HG03064 (cell line): ENCODE results near the gene AGTPBP1.

Experiments
- ATAC-seq: cut with Tn5 transposase; IDR thresholded peaks from one replicate; pipeline ENCODE4 v1.9.1; 2021; ENCODE audit warnings: low read depth; ENCODE audit not compliant: unreplicated experiment

AGTPBP1 gene

GRCh38 chr9:85514256-85514655, 227.5 kb downstream of the AGTPBP1 start:
- ATAC-seq: no peak

- ATAC-seq: no peak
Observed at GRCh38 chr9:85511746-85512145, 230.0 kb downstream of the AGTPBP1 start.

DNA sequence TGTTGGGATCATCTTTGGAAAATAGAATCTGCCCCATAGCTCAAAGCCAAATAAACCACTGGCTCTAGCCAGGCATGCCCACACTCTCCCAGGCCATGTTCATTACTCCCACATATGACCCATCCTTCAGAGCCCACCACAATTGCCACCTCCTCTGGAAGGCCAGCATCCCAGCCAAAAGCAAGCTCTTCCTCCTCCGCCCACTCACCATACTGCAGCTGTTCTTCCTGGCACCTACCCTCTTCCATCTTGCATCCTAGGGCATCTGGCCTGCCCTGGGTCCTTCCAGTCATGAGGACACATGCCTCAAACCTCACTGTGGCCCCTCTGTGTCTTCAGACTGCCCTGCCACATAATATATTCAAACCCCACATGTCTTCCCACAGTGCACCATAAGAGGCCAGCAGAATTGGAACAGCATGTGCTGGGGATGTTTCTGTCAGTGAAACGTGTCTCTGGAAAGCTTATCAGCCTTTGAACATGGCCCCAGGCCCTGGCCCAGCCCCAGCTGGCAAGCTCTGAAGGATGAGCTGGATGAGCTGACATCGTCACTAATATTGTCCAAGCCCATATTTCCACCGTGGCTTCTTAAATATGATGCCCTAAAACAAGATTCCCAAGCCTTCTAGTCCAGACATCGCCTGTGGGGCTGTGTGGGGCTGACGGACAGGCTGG, 230.8 kb downstream of the AGTPBP1 start:
- ATAC-seq: no peak

GRCh38 chr9:85508616-85509015, 233.1 kb downstream of the AGTPBP1 start:
- no peak for ATAC-seq

- no peak for ATAC-seq
Observed at GRCh38 chr9:85505612-85506011, 236.1 kb downstream of the AGTPBP1 start.

DNA sequence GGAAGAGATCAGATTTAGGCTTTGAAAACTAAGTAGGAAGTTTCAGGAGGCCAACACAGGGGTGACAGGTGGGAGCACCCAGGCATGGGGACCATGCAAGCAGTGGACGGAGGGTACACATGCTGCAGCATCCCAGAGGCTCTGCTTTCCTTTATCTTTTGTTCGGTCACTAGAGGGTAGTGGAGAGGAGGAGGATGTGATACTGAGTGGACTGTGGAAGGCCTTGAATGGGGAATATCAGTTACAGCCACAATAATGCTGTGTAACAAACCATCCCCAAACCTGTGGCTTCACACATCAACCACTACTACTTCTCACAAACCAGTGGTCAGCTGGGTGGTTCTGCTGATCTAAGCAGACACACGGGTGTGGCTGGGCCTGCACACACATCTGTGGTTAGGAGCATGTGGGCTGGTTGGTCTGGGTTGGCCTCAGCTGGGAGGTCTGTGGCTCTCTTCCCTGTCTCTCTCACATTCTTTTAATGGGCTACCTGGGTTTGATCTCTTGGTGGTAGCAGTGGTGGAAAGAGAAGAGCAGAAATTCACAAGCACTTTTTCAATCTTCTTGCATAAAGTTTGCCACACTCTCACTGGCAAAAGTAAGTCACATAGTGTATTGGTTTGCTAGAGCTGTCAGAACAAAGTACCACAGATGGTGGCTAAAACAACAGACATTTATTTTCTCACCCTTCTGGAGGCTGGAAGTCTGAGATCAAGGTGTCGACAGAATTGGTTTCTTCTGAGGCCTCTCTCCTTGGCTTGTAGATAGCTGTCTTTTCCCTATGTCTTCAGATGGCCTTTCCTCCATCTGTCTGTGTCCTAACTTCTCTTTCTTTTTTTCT, 238.7 kb downstream of the AGTPBP1 start:
- no peak for ATAC-seq

DNA sequence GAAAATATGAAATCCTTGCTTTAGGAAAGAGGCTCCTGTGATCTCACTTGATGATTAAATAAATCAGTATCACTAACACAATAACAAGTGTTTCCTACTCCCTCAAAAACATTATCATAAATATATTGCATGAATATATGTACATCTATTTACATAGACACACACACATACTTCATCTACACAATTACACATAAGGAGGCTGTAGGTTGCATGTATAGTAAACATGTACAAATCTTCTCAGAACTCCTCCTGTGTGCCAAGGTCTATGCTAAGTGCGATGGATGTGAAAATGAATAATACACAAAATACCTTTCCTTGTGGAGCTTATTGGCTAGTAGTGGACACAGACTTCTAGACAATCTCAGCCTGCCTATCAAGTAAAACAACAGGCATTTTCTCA, 239.9 kb downstream of the AGTPBP1 start:
- no peak for ATAC-seq

DNA sequence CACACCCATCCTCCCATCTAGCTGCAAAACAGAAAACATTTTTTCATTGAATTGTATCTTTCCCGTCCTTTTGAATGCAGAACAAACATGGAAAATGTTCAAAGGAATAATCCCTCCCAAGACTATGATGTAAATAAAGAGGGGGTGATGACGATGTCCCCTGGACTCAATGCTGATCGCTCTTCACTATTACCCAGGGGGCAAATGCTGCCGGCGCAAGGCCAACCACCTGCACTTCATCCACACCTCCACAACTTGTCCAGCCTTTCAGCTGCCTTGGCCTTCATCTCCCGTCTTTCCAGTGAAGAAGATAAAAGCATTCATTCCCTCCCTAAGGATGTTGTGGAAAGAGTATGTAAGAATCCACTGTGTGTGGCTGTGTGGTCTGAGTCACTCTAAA, 240.3 kb downstream of the AGTPBP1 start:
- ATAC-seq: no peak
